HG03378 (cell line): Measurements from ENCODE around the gene CYSTM1.
"Not testable (repeated sequence)": the region's sequence is repeated elsewhere in the genome, so short reads cannot be mapped to it uniquely, and the experiment has no call there.

Source experiments
- ATAC-seq: cut with Tn5 transposase; IDR thresholded peaks from one replicate; pipeline ENCODE4 v1.9.1; 2021; ENCODE audit warnings: mild to moderate bottlenecking, moderate library complexity; ENCODE audit not compliant: unreplicated experiment

CYSTM1 gene

GRCh38 chr5:140175367-140176030 is 511 bp downstream of the CYSTM1 start:
- ATAC-seq, result peak; percentile 34

- ATAC-seq, result no peak
These were observed 1.0 kb downstream of the CYSTM1 start for GRCh38 chr5:140176031-140176387.

- ATAC-seq, result no peak
These were observed 3.1 kb downstream of the CYSTM1 start for GRCh38 chr5:140178086-140178410.

- ATAC-seq, result no peak
These were observed 3.6 kb downstream of the CYSTM1 start for GRCh38 chr5:140178482-140179116.

- ATAC-seq, result no peak
These were observed 6.1 kb downstream of the CYSTM1 start for GRCh38 chr5:140181002-140181483.

- no peak for ATAC-seq
These were observed 6.5 kb downstream of the CYSTM1 start for GRCh38 chr5:140181525-140181924.

GRCh38 chr5:140182075-140182711 is 7.2 kb downstream of the CYSTM1 start:
- no peak for ATAC-seq

GRCh38 chr5:140182803-140183367 is 7.9 kb downstream of the CYSTM1 start:
- no peak for ATAC-seq

GRCh38 chr5:140185409-140185808 is 10.4 kb downstream of the CYSTM1 start:
- no peak for ATAC-seq

- ATAC-seq, result no peak
These were observed 11.3 kb downstream of the CYSTM1 start for GRCh38 chr5:140186267-140186671.

GRCh38 chr5:140189253-140189652 is 14.3 kb downstream of the CYSTM1 start:
- no peak for ATAC-seq

- ATAC-seq, result no peak
These were observed 15.2 kb downstream of the CYSTM1 start for GRCh38 chr5:140189977-140190871.

- no peak for ATAC-seq
These were observed 15.9 kb downstream of the CYSTM1 start for GRCh38 chr5:140190872-140191218.

GRCh38 chr5:140192715-140193430 is 17.9 kb downstream of the CYSTM1 start:
- no peak for ATAC-seq

GRCh38 chr5:140194662-140195061 is 19.7 kb downstream of the CYSTM1 start:
- no peak for ATAC-seq

- ATAC-seq, result no peak
These were observed 21.3 kb downstream of the CYSTM1 start for GRCh38 chr5:140196115-140196814.

GRCh38 chr5:140197023-140197422 is 22.0 kb downstream of the CYSTM1 start:
- no peak for ATAC-seq

- not testable (repeated sequence) for ATAC-seq
These were observed 23.9 kb downstream of the CYSTM1 start for GRCh38 chr5:140198915-140199314.

- ATAC-seq, result no peak
These were observed 27.1 kb downstream of the CYSTM1 start for GRCh38 chr5:140202078-140202477.

- ATAC-seq, result no peak
These were observed 27.6 kb downstream of the CYSTM1 start for GRCh38 chr5:140202610-140203009.
